Measurements from ENCODE around the gene PHOX2B. TPM values are rescaled to one million over a fixed set of nuclear protein-coding genes. Genes with fewer than 3 reads are reported as not detected.

The PHOX2B gene
- total and polyA plus RNA-seq, 4 donors, result not detected

- WGBS, result 60% methylated on average over 3 of the region's 3 CpGs
- Histone ChIP-seq H3K9ac (ENCODE audit: low read depth in 1 of 2, low read length in 2 of 2) (no peak overlapping the region), H3K4me3 (ENCODE audit: low read depth in 1 of 3, low read length in 3 of 3) (no peak overlapping the region), H3K36me3 (ENCODE audit: control insufficient read depth in 4 of 4, insufficient read depth in 3 of 4, low read depth in 1 of 4, low read length in 3 of 4) (no peaks in the 10 kb centered on the region), H3K27me3 (ENCODE audit: control insufficient read depth in 4 of 4, insufficient read depth in 4 of 4, low read length in 3 of 4) (no peaks in the 10 kb centered on the region), H3K9me3 (ENCODE audit: control insufficient read depth in 4 of 4, low read length in 3 of 4) (no peaks in the 10 kb centered on the region), H3K27ac (ENCODE audit: low read depth in 1 of 2, low read length in 2 of 2) (no peak overlapping the region), H3K4me1 (ENCODE audit: control insufficient read depth in 4 of 4, insufficient read depth in 4 of 4, low read length in 3 of 4) (no peaks in the 10 kb centered on the region)
- TF ChIP-seq, protein P1, sequence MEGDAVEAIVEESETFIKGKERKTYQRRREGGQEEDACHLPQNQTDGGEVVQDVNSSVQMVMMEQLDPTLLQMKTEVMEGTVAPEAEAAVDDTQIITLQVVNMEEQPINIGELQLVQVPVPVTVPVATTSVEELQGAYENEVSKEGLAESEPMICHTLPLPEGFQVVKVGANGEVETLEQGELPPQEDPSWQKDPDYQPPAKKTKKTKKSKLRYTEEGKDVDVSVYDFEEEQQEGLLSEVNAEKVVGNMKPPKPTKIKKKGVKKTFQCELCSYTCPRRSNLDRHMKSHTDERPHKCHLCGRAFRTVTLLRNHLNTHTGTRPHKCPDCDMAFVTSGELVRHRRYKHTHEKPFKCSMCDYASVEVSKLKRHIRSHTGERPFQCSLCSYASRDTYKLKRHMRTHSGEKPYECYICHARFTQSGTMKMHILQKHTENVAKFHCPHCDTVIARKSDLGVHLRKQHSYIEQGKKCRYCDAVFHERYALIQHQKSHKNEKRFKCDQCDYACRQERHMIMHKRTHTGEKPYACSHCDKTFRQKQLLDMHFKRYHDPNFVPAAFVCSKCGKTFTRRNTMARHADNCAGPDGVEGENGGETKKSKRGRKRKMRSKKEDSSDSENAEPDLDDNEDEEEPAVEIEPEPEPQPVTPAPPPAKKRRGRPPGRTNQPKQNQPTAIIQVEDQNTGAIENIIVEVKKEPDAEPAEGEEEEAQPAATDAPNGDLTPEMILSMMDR (IDR thresholded peaks at IDR 0.05; ENCODE audit: low read depth, low read length, missing input control), result no peak
- no peak for TF ChIP-seq YY1 (IDR thresholded peaks at IDR 0.05)
- TF ChIP-seq FOXA1 (IDR thresholded peaks at IDR 0.05), result no peak
- TF ChIP-seq NR2F2 (IDR thresholded peaks at IDR 0.05), result no peak
- no peak for TF ChIP-seq ATF3 (IDR thresholded peaks at IDR 0.05)
- no peak for TF ChIP-seq RAD21 (IDR thresholded peaks at IDR 0.05)
- TF ChIP-seq TAF1 (conservative IDR thresholded peaks at IDR 0.05), result no peak
- no peak for TF ChIP-seq SP1 (IDR thresholded peaks at IDR 0.05)
- TF ChIP-seq HNF4G (IDR thresholded peaks at IDR 0.05), result no peak
- no peak for DNase-seq (ENCODE audit: low spot score)
Observed at GRCh38 chr4:41703785-41704184, 44.7 kb downstream of the PHOX2B start.

DNA sequence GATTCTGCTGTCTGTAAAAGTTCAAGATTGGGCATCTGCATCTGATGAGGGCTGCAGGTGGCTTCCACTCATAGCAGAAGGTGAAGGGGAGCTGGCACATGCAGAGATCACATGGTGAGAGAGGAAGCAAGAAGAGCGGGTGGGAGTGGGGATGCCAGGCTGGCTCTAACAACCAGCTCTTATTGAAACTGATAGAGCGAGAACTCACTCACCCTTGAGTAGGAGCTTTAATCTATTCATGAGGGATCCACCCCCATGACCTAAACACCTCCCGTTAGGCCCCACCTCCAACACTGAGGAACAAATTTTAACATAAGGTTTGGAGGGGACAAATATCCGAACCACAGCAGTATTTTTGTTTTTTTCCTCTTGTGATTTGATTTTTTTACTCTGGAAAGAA is 45.8 kb downstream of the PHOX2B start:
- no peaks in the 10 kb centered on the region for H3K27me3 ChIP-seq (ENCODE audit: control insufficient read depth in 4 of 4, insufficient read depth in 4 of 4, low read length in 3 of 4)
- H3K9me3 ChIP-seq (ENCODE audit: control insufficient read depth in 4 of 4, low read length in 3 of 4), result no peaks in the 10 kb centered on the region
- H3K9ac ChIP-seq (ENCODE audit: low read depth in 1 of 2, low read length in 2 of 2), result no peak overlapping the region
- WGBS, result 77% methylated on average over 4 of the region's 4 CpGs
- no peak overlapping the region for H3K27ac ChIP-seq (ENCODE audit: low read depth in 1 of 2, low read length in 2 of 2)
- peaks cover 0 to 3% (median 0%) of the 10 kb centered on the region in 4 donors for H3K36me3 ChIP-seq (ENCODE audit: control insufficient read depth in 4 of 4, insufficient read depth in 3 of 4, low read depth in 1 of 4, low read length in 3 of 4)
- no peaks in the 10 kb centered on the region for H3K4me1 ChIP-seq (ENCODE audit: control insufficient read depth in 4 of 4, insufficient read depth in 4 of 4, low read length in 3 of 4)
- no peak overlapping the region for H3K4me3 ChIP-seq (ENCODE audit: low read depth in 1 of 3, low read length in 3 of 3)
- DNase-seq (ENCODE audit: low spot score), result no peak
- no peak for TF ChIP-seq JUND (IDR thresholded peaks at IDR 0.05)
- no peak for TF ChIP-seq ATF3 (IDR thresholded peaks at IDR 0.05)

GRCh38 chr4:41701983-41702382 is 46.5 kb downstream of the PHOX2B start:
- Histone ChIP-seq H3K36me3 (ENCODE audit: control insufficient read depth in 4 of 4, insufficient read depth in 3 of 4, low read depth in 1 of 4, low read length in 3 of 4) (peaks cover 0 to 4% (median under 1%) of the 10 kb centered on the region in 4 donors), H3K9ac (ENCODE audit: low read depth in 1 of 2, low read length in 2 of 2) (no peak overlapping the region), H3K4me3 (ENCODE audit: low read depth in 1 of 3, low read length in 3 of 3) (no peak overlapping the region), H3K27ac (ENCODE audit: low read depth in 1 of 2, low read length in 2 of 2) (no peak overlapping the region), H3K27me3 (ENCODE audit: control insufficient read depth in 4 of 4, insufficient read depth in 4 of 4, low read length in 3 of 4) (no peaks in the 10 kb centered on the region), H3K9me3 (ENCODE audit: control insufficient read depth in 4 of 4, low read length in 3 of 4) (no peaks in the 10 kb centered on the region), H3K4me1 (ENCODE audit: control insufficient read depth in 4 of 4, insufficient read depth in 4 of 4, low read length in 3 of 4) (no peaks in the 10 kb centered on the region)
- TF ChIP-seq, protein P2, sequence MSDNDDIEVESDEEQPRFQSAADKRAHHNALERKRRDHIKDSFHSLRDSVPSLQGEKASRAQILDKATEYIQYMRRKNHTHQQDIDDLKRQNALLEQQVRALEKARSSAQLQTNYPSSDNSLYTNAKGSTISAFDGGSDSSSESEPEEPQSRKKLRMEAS (IDR thresholded peaks at IDR 0.05), result no peak
- TF ChIP-seq ATF3 (IDR thresholded peaks at IDR 0.05) (no peak), YY1 (IDR thresholded peaks at IDR 0.05) (no peak), HNF4G (IDR thresholded peaks at IDR 0.05) (no peak), GABPA (IDR thresholded peaks at IDR 0.05 in 1 of 2, conservative IDR thresholded peaks at IDR 0.05 in 1 of 2) (no peak), FOXA2 (IDR thresholded peaks at IDR 0.05) (no peak), TAF1 (conservative IDR thresholded peaks at IDR 0.05) (no peak), ZBTB33 (IDR thresholded peaks at IDR 0.05) (no peak), JUND (IDR thresholded peaks at IDR 0.05) (no peak)
- TF ChIP-seq, protein P3, sequence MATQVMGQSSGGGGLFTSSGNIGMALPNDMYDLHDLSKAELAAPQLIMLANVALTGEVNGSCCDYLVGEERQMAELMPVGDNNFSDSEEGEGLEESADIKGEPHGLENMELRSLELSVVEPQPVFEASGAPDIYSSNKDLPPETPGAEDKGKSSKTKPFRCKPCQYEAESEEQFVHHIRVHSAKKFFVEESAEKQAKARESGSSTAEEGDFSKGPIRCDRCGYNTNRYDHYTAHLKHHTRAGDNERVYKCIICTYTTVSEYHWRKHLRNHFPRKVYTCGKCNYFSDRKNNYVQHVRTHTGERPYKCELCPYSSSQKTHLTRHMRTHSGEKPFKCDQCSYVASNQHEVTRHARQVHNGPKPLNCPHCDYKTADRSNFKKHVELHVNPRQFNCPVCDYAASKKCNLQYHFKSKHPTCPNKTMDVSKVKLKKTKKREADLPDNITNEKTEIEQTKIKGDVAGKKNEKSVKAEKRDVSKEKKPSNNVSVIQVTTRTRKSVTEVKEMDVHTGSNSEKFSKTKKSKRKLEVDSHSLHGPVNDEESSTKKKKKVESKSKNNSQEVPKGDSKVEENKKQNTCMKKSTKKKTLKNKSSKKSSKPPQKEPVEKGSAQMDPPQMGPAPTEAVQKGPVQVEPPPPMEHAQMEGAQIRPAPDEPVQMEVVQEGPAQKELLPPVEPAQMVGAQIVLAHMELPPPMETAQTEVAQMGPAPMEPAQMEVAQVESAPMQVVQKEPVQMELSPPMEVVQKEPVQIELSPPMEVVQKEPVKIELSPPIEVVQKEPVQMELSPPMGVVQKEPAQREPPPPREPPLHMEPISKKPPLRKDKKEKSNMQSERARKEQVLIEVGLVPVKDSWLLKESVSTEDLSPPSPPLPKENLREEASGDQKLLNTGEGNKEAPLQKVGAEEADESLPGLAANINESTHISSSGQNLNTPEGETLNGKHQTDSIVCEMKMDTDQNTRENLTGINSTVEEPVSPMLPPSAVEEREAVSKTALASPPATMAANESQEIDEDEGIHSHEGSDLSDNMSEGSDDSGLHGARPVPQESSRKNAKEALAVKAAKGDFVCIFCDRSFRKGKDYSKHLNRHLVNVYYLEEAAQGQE (IDR thresholded peaks at IDR 0.05), result no peak
- no peak for DNase-seq (ENCODE audit: low spot score)
- WGBS, result 82% methylated on average over 3 of the region's 3 CpGs

All from liver (tissue), 9 donors.